GM21723 (cell line): Measurements from ENCODE around the gene RGS9.
A peak's percentile ranks its signal among the peaks of the same experiment; 100 is the strongest.
"Not testable (repeated sequence)": the region's sequence is repeated elsewhere in the genome, so short reads cannot be mapped to it uniquely, and the experiment has no call there.

Source experiments
- ATAC-seq: cut with Tn5 transposase; IDR thresholded peaks from one replicate; pipeline ENCODE4 v1.9.1; 2021; ENCODE audit warnings: mild to moderate bottlenecking, moderate library complexity; ENCODE audit not compliant: unreplicated experiment

RGS9 gene

GRCh38 chr17:65109990-65110680 lies 27.0 kb upstream of the RGS9 start:
- no peak for ATAC-seq

GRCh38 chr17:65115839-65116238 lies 21.3 kb upstream of the RGS9 start:
- ATAC-seq, result no peak

DNA sequence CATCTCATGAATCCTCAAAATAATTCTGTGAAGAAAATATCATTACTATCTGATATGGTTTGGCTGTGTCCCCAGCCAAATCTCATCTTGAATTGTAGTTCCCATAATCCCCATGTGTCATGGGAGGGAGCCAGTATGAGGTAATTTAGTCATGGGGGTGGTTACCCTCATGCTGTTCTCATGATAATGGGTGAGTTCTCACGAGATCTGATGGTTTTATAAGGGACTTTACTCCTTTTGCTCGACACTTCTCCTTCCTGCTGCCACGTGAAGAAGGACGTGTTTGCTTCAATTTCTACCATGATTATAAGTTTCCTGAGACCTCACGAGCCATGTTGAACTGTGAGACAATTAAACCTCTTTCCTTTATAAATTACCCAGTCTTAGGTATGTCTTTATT lies 20.7 kb upstream of the RGS9 start:
- ATAC-seq, result not testable (repeated sequence)

GRCh38 chr17:65117384-65118035 lies 19.7 kb upstream of the RGS9 start:
- no peak for ATAC-seq

DNA sequence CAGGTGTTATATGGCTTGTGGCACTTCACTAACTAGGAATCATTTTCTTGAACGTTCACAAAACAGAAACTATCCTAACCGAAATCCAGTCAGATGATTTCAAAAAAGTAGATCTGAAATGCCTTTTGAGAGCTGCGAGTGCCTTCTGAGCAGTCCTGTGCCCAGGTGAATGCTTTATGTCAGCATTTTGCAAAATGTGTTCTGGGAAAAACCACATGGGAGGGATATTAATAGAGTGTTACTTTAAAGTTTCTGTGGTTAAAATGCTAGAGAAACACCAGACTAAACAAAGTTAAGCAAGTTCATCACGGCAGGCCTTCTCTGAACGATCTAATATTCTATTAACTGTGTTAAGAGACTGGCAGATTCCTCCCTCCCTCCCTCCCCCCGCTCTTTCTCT lies 15.8 kb upstream of the RGS9 start:
- no peak for ATAC-seq

- peak; percentile 41 for ATAC-seq
Measured at GRCh38 chr17:65121916-65122806, 15.0 kb upstream of the RGS9 start.

DNA sequence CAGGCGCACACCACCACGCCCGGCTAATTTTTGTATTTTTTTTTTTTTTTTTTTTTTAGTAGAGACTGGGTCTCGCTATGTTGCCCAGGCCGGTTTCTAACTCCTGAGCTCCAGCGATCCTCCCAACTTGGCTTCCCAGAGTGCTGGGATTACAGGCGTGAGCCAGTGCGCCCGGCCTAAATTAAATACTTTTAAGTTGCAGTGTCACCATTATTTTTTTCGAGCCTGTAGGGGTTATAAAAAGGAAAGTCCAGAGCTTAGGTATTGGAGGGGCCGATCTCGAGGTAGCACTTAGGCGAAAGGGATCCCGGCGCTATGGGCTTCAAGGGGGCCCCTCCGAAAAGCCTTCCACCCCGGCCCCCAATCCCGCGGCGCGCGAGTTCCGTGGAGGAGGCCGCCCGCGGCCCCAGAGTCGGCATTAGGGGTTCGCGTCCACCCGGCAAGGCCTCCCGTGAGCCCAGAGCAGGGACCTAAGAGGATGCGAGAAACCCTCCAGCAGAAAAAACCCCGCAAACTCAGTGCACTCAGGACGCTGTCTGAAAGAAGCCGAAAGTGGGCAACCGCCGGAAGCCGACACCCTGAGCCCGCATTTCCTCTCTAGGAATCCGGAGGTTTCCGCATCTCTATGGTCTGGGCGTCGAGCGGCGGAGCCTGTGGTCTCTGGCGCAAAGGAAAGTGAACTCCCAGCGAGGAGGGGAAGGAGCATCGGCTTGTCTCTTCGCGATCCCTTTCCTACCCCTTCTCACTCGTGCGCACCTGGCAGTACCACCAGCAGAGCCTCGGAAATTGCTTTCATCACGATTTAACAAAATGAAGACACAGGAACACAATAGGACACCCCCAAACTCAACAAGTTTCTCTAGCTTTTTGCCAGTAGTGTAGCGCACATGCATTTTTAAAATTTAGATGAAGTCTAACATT lies 14.1 kb upstream of the RGS9 start:
- peak; percentile 76 for ATAC-seq

DNA sequence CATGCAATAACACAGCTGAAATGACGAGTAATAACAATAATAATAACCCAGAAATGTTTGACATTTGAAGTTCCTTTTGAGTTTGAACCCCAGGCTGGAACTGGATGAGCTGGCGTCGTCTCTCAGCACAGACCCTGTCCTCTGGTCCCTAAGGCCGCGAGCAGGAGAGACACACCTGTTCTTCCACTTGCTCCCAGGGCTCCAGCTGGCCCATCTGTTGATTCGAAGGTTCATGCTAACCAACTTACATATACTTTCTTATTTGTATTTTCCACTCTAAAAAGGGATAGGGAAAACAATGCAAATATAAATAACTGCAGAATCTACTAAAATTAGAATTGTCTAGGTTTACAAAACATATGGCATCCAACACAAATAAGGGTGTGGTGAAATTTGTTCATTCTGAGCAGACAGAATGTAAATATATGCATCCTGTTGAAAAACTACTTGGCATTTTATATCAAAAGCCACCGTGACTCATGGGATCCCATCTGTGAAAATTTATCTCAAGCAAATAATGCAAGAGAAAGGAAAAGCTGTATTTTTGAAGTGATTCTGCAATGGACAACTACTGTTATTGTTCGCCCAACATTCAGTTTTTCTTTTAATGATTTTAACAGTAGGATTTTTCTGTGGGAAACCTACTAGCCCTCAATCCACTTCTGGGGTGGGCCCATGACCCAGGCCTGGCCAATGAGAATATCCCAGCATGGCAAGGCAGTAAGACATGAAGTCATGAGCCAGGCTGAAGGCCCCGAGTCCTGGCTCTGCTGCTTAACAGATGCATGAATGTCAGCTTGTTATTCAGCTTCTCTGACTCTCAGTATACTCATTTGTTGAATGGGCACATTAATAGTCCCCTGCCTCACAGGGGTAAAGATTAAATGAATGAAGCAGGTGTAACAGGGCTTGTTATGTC lies 13.2 kb upstream of the RGS9 start:
- ATAC-seq, result no peak

DNA sequence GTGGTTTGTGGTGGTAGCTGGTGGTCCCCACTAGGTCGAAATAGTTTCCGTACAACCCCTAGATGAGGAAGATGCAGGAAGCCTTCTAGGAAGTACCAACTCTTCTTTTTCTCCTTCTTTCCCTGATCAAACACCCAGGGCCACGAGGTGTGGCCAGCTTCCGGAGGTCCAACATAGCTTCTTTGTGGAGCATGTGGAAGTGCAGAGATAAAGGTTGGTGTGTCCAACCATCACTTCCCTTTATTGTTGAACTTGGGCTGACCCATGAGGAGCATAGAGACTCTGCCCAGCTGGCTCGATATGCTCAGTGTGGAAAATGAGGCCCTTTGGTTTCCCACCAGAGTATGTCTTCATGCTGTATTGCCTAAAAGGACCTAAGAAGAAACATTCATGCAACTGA lies 6.3 kb upstream of the RGS9 start:
- no peak for ATAC-seq

GRCh38 chr17:65131240-65131639 lies 5.9 kb upstream of the RGS9 start:
- ATAC-seq, result no peak

GRCh38 chr17:65131946-65132345 lies 5.2 kb upstream of the RGS9 start:
- no peak for ATAC-seq

DNA sequence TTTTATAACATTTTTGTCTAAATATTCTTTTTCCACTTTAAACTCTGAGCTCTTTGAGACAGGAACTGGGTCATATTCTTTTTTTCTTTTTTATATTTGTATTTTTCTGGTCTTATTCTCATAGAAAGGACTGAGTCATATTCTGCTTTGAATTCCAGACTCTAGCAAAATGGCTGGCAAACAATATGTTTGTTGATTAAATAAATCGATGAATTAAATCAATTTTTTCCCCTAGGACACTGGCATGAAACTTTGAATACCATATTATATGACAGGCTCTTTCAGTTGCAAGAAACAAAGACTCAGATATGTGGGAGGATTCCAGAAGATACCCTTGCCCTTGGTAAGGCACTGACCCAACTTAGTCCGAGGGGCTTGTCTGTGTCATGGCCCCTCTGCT lies 3.1 kb upstream of the RGS9 start:
- no peak for ATAC-seq

DNA sequence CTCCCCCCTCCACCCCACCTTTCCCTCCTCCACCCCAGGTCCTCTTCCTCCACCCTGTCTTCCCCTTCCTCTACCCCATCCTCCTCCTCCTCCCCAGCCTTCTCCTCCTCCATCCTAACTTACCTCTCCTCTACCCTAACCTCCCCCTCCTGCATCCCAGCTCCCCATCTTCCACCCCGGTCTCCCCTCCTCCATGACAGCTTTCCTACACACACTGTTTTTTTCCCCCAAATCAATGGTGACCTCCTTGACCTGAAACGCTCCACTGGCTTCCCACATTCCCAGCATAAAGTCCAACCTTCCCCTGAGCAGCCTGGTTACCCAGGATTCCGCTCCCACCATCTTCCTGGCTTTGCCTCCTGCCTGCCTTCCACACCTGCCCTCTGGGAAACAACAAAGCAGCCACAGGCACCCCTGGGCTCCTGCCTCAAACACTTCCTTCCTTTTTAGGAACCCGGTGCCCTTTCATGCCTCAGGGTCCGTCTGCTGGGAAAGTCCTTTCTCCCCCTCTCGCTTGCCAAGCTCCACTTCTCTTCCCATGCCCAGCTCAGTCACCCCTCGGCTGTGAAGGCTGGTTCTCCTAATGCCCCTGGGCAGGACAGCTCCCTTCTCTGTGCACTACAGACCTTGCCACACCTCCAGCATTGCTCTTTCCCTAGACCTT lies 2.1 kb downstream of the RGS9 start:
- no peak for ATAC-seq

DNA sequence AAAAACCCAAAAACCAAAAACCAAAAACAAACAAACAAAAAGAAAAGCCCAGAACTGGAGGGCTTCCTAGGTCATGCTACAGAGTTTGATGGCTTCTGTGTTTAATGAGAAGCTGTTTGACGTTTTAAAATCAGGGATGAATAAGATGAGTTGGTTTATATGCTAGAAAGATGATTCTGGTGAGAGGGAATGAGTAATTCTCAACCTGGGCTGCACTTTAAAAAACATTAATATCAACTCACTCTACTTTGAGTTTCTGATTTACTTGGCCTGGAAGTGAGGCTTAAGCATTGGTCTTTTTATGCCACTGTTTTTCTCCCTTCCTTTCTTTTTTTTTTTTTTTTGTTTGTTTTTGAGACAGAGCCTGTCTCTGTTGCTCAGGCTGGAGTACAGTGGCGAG lies 5.1 kb downstream of the RGS9 start:
- no peak for ATAC-seq

- no peak for ATAC-seq
Measured at GRCh38 chr17:65143889-65144604, 6.9 kb downstream of the RGS9 start.

DNA sequence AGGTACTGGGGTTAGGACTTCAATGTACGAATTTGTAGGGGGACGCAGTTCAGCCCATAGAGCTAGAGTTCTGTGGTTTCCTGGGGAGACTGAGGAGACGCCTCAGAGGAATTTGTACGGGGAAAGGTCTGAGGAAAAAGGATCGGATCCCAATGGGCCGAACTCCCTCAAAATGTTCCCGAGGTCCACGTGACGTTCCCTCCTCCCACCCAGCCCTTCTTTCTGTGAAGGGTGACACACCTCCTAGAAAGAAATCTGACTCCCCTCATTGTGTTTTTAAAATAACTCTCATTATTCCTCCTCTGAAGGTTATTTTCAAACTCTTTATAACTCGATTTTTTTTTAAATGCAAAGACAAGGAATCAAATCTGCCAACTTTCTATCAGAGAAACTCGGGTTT lies 8.6 kb downstream of the RGS9 start:
- ATAC-seq, result no peak

DNA sequence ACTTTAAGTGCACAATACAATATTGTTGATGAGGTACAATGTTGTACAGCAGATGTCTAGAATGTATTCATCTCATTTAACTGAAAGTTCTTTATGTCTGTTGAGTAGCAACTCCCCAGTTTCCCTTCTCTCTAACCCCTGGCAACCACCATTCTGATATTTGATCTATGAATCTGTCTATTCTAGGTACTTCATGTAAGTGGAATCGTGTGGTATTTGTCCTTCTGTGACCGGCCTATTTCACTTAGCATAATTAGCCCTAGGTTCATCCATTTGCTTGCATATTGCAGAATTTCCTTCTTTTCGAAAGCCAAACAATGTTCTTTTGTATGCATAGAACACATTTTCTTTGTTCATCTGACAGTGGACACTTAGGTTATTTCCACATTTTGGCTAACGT lies 10.8 kb downstream of the RGS9 start:
- ATAC-seq, result no peak

- ATAC-seq, result peak; percentile 92
Measured at GRCh38 chr17:65154770-65155589, 17.8 kb downstream of the RGS9 start.
